ENCODE measurements around the gene TSHZ1.

The TSHZ1 gene

GRCh38 chr18:75289761-75290160 is 79.2 kb downstream of the TSHZ1 start:
- Histone ChIP-seq H3K9me3 (ENCODE audit: control insufficient read depth, insufficient read depth, low read depth, low read length) (no peaks in the 10 kb centered on the region), H3K4me3 (ENCODE audit: low read depth, low read length) (no peak overlapping the region), H3K36me3 (ENCODE audit: control insufficient read depth in 2 of 2, insufficient read depth in 1 of 2, low read length in 2 of 2) (peaks cover 0 to 37% of the 10 kb centered on the region in 2 experiments; a peak in 1 of 3 replicates), H3K27ac (ENCODE audit: extremely low read depth, low read depth, low read length) (no peak overlapping the region), H3K4me1 (ENCODE audit: control insufficient read depth, insufficient read depth, low read length) (no peaks in the 10 kb centered on the region)
- no peak for TF ChIP-seq ZNF623 (tag by site-specific recombination; IDR thresholded peaks at IDR 0.05)
- no peak for TF ChIP-seq ZNF350 (tag by site-specific recombination; IDR thresholded peaks at IDR 0.05)
- no peak for TF ChIP-seq OSR2 (tag by site-specific recombination; IDR thresholded peaks at IDR 0.05)
- TF ChIP-seq, protein P1, sequence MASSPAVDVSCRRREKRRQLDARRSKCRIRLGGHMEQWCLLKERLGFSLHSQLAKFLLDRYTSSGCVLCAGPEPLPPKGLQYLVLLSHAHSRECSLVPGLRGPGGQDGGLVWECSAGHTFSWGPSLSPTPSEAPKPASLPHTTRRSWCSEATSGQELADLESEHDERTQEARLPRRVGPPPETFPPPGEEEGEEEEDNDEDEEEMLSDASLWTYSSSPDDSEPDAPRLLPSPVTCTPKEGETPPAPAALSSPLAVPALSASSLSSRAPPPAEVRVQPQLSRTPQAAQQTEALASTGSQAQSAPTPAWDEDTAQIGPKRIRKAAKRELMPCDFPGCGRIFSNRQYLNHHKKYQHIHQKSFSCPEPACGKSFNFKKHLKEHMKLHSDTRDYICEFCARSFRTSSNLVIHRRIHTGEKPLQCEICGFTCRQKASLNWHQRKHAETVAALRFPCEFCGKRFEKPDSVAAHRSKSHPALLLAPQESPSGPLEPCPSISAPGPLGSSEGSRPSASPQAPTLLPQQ (tag by site-specific recombination; IDR thresholded peaks at IDR 0.05) = no peak
- TF ChIP-seq ZNF830 (tag by site-specific recombination; IDR thresholded peaks at IDR 0.05; ENCODE audit: low read depth) = no peak
- no peak for TF ChIP-seq ZNF114 (tag by site-specific recombination; IDR thresholded peaks at IDR 0.05)
- POLR2A ChIA-PET = no interaction called here
- CTCF ChIA-PET = no interaction called here

GRCh38 chr18:75290737-75291358 is 80.3 kb downstream of the TSHZ1 start:
- Histone ChIP-seq H3K27ac (ENCODE audit: extremely low read depth, low read depth, low read length) (no peak overlapping the region), H3K9me3 (ENCODE audit: control insufficient read depth, insufficient read depth, low read depth, low read length) (no peaks in the 10 kb centered on the region), H3K4me1 (ENCODE audit: control insufficient read depth, insufficient read depth, low read length) (no peaks in the 10 kb centered on the region), H3K4me3 (ENCODE audit: low read depth, low read length) (no peak overlapping the region), H3K36me3 (ENCODE audit: control insufficient read depth in 2 of 2, insufficient read depth in 1 of 2, low read length in 2 of 2) (peaks cover 0 to 27% of the 10 kb centered on the region in 2 experiments; a peak in 1 of 3 replicates)
- TF ChIP-seq ZNF707 (tag by site-specific recombination; IDR thresholded peaks at IDR 0.05) (no peak), ZNF169 (tag by site-specific recombination; IDR thresholded peaks at IDR 0.05) (no peak), ZNF362 (tag by site-specific recombination; IDR thresholded peaks at IDR 0.05) (no peak), ZNF391 (tag by site-specific recombination; IDR thresholded peaks at IDR 0.05; ENCODE audit: borderline replicate concordance, low read depth) (no peak), PRDM4 (tag by site-specific recombination; IDR thresholded peaks at IDR 0.05) (no peak), ZNF23 (tag by site-specific recombination; IDR thresholded peaks at IDR 0.05; ENCODE audit: borderline replicate concordance) (no peak), EGR2 (tag by site-specific recombination; IDR thresholded peaks at IDR 0.05; ENCODE audit: low read depth) (no peak)
- TF ChIP-seq, protein P2, sequence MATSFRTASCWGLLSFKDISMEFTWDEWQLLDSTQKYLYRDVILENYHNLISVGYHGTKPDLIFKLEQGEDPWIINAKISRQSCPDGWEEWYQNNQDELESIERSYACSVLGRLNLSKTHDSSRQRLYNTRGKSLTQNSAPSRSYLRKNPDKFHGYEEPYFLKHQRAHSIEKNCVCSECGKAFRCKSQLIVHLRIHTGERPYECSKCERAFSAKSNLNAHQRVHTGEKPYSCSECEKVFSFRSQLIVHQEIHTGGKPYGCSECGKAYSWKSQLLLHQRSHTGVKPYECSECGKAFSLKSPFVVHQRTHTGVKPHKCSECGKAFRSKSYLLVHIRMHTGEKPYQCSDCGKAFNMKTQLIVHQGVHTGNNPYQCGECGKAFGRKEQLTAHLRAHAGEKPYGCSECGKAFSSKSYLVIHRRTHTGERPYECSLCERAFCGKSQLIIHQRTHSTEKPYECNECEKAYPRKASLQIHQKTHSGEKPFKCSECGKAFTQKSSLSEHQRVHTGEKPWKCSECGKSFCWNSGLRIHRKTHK (tag by site-specific recombination; IDR thresholded peaks at IDR 0.05) = no peak
- CTCF ChIA-PET = no interaction called here
- POLR2A ChIA-PET = no interaction called here

- ChIA-PET CTCF (no interaction called here), POLR2A (no interaction called here)
- Histone ChIP-seq H3K36me3 (ENCODE audit: control insufficient read depth in 2 of 2, insufficient read depth in 1 of 2, low read length in 2 of 2) (peaks cover 0 to 21% of the 10 kb centered on the region in 2 experiments; a peak in 1 of 3 replicates), H3K27ac (ENCODE audit: extremely low read depth, low read depth, low read length) (no peak overlapping the region), H3K9me3 (ENCODE audit: control insufficient read depth, insufficient read depth, low read depth, low read length) (no peaks in the 10 kb centered on the region), H3K4me1 (ENCODE audit: control insufficient read depth, insufficient read depth, low read length) (no peaks in the 10 kb centered on the region), H3K4me3 (ENCODE audit: low read depth, low read length) (no peak overlapping the region)
- TF ChIP-seq REPIN1 (tag by site-specific recombination; IDR thresholded peaks at IDR 0.05; ENCODE audit: low read depth) (no peak), ZNF10 (tag by site-specific recombination; IDR thresholded peaks at IDR 0.05) (no peak), ZNF174 (tag by site-specific recombination; IDR thresholded peaks at IDR 0.05) (no peak), ZNF112 (tag by site-specific recombination; IDR thresholded peaks at IDR 0.05) (no peak), ZSCAN23 (tag by site-specific recombination; IDR thresholded peaks at IDR 0.05) (no peak), ZNF449 (tag by site-specific recombination; IDR thresholded peaks at IDR 0.05) (no peak), ZNF624 (tag by site-specific recombination; IDR thresholded peaks at IDR 0.05) (no peak), ZNF354C (tag by site-specific recombination; IDR thresholded peaks at IDR 0.05; ENCODE audit: borderline replicate concordance, low read depth) (no peak), ZNF214 (tag by site-specific recombination; IDR thresholded peaks at IDR 0.05; ENCODE audit: borderline replicate concordance) (no peak), ZNF138 (tag by site-specific recombination; IDR thresholded peaks at IDR 0.05; ENCODE audit: borderline replicate concordance) (no peak), ZNF558 (tag by site-specific recombination; IDR thresholded peaks at IDR 0.05) (no peak)
Measured at GRCh38 chr18:75291460-75291859, 80.9 kb downstream of the TSHZ1 start.

Data from HEK293 (cell line).